GM18502 (cell line): ENCODE results near the gene AMPD3.
A peak's percentile ranks its signal among the peaks of the same experiment; 100 is the strongest.

Experiments
- ATAC-seq: cut with Tn5 transposase; IDR thresholded peaks from one replicate; pipeline ENCODE4 v1.9.1; 2021; ENCODE audit warnings: mild to moderate bottlenecking; ENCODE audit not compliant: unreplicated experiment, poor library complexity

AMPD3 gene

GRCh38 chr11:10454878-10455631 lies at the start of gene AMPD3:
Gene AMPD3, plus strand, starts transcription at chr11:10455264. Its CDS starts 6,256 bp downstream, at chr11:10461520.
- peak; percentile 20 for ATAC-seq

DNA sequence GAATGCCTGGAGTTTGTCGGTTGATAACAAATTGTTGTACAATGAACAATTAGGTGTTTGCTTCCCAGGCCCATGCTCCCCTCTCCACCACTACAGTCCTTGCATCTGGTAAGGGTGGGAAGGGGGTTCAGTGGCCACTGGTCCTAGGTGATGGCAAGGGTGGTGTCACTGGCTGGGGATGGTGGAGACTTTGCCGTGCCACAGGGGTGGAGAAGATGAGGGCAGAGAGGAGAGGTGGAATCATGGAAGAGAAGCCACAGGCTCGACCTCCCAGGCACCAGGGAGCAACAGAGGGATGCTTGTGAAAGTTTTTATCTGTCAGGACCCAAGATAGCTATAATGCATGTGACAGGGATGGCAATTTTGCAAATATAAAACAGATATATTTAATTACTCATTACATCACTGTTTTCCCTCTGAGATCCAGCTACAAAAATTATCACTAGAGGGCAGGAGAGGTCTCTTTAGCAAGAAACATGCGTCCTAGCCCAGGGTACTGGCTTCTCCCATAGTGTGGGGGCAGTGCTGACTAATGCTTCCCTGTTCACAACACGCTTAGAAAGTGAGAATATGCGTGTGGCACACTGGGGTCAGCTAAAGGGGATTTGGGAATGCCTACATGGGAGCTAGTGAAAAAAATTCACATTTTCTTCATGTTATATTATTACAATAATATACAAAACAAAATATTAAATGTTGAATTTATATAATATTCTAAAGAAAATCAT lies 49.0 kb upstream of the AMPD3 start:
- no peak for ATAC-seq

- ATAC-seq = no peak
Observed at GRCh38 chr11:10407055-10407454, 48.0 kb upstream of the AMPD3 start.

- no peak for ATAC-seq
Observed at GRCh38 chr11:10407749-10408685, 47.0 kb upstream of the AMPD3 start.

GRCh38 chr11:10409207-10409661 lies 45.8 kb upstream of the AMPD3 start:
- ATAC-seq = no peak

GRCh38 chr11:10410106-10410843 lies 44.8 kb upstream of the AMPD3 start:
- no peak for ATAC-seq

DNA sequence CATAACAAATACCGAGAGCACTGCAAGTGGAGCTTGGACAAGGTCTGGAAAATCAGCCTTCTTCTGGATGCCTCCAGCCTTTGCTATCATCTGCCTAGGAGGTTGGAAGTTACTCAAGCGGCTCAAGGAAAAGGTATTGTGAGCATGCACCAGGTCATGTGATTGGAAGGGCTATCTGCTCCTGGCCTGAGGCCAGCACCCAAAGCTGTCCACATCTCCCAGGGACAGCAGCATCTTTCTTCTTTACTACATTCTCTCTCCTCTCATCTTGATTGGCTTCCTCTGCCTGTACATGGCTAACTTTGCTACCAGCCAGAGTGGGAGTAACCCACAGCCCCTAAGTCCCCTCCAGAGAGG lies 44.2 kb upstream of the AMPD3 start:
- no peak for ATAC-seq

GRCh38 chr11:10412266-10412665 lies 42.8 kb upstream of the AMPD3 start:
- ATAC-seq = no peak

- peak; percentile 71 for ATAC-seq
Observed at GRCh38 chr11:10413268-10413667, 41.8 kb upstream of the AMPD3 start.

DNA sequence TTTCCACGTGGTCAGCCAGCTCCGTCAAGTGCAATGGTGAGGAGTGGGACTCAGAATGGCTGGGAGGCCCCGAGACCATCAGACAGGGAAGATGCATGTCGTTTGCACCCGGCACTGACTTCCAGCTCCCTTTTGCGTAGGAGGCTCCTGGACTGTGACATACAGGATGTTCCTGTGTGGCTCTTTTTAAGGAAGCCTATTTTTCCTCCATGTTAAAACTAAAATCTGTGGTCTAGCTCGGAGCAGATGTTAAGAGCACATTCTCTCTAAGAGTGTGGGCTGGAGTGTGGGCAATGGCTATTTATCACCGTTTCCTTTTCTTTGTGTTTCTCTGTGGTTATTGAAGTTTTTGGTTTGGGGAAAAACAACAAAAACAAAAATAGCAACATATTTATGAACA lies 40.9 kb upstream of the AMPD3 start:
- no peak for ATAC-seq

DNA sequence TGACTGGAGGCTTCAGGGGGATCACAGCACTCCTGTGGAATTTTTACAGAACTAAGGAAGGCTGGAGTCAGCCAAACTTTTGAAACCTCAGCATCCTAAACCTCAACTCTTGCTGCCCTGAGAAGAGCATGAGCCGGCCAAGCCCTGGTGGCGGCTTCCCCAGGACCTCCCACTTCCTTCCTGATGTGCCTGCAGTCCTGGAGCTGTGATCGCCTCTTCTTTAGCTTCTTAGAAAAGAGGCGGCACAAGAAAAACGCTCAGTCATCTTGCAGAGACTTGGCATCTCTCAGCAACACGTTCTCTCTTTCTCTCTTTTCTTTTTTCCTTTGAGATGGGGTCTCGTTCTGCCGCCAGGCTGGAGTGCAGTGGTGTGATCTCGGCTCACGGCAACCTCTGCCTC lies 40.4 kb upstream of the AMPD3 start:
- no peak for ATAC-seq

DNA sequence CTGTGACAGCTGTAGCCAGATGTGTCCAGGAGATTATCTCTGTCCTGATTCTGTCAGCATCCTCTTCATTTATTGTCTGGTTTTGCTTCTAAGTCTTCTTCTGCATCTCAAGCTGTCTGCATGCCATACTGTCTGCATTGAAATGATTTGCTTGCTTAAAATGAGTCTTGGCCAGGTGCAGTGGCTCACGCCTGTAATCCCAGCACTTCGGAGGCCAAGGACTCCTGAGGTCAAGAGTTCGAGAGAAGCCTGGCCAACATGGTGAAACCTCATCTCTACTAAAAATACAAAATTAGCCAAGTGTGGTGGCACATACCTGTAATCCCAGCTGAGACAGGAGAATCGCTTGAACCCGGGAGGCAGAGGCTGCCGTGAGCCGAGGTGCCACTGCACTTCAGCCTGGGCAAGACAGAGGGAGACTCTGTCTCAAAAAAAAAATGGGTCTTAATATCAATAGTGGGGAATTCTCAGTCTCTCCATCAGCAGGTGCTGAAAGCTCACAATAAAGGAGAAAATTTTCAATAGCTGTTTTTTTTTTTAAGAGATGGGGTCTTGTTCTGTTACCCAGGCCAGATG lies 39.2 kb upstream of the AMPD3 start:
- no peak for ATAC-seq

GRCh38 chr11:10418259-10418949 lies 36.7 kb upstream of the AMPD3 start:
- no peak for ATAC-seq

DNA sequence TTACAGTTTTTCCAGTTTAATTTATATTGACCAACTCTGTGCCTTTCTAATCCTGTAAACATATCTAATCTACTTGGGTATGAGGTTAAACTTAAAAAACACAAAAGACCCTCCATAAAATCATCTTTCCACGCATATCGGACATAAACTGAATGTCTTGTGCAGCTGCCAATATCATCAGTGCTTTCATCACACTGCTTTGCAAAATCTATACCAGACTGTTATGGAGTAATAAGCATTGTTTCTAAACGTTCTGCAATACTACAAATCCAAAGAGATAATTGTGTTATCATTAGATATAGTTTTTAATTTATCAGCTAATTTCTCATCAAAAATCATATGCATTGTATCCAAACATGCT lies 36.1 kb upstream of the AMPD3 start:
- ATAC-seq = no peak

- ATAC-seq = no peak
Observed at GRCh38 chr11:10426475-10426874, 28.6 kb upstream of the AMPD3 start.

GRCh38 chr11:10428453-10428852 lies 26.6 kb upstream of the AMPD3 start:
- ATAC-seq = no peak

GRCh38 chr11:10429526-10429925 lies 25.5 kb upstream of the AMPD3 start:
- no peak for ATAC-seq

- no peak for ATAC-seq
Observed at GRCh38 chr11:10432493-10432892, 22.6 kb upstream of the AMPD3 start.

GRCh38 chr11:10432971-10433370 lies 22.1 kb upstream of the AMPD3 start:
- no peak for ATAC-seq
